ENCODE results near the gene PREX1. TPM values are rescaled to one million over a fixed set of nuclear protein-coding genes. Genes with fewer than 3 reads are reported as not detected.

The PREX1 gene
- total and polyA plus RNA-seq, 2 donors (not counting 3 experiments of a cell fraction or from before 2014, with no cell fraction given), result 51.3 to 72.9 TPM

- Histone ChIP-seq H3K79me2 (ENCODE audit: control insufficient read depth, insufficient read depth, low read length) (no peaks in the 10 kb centered on the region), H3K27me3 (ENCODE audit: control insufficient read depth in 2 of 2, insufficient read depth in 2 of 2, low read length in 2 of 2) (no peaks in the 10 kb centered on the region), H3K4me3 (replicated peaks in 1 of 3; ENCODE audit: insufficient read depth in 1 of 3, low read depth in 1 of 3, low read length in 3 of 3) (no peak overlapping the region), H2AFZ (ENCODE audit: low read depth, low read length) (no peak overlapping the region), H3K27ac (ENCODE audit: insufficient read depth, low read depth, low read length) (no peak overlapping the region), H3K9me3 (replicated peaks; ENCODE audit: control insufficient read depth, insufficient read depth, low read length) (no peaks in the 10 kb centered on the region), H3K4me1 (ENCODE audit: control insufficient read depth, extremely low read depth, insufficient read depth, low read length) (peaks cover 6% of the 10 kb centered on the region), H3K36me3 (ENCODE audit: control insufficient read depth in 2 of 2, extremely low read depth in 1 of 2, insufficient read depth in 2 of 2, low read length in 2 of 2) (peaks cover 0 to 51% of the 10 kb centered on the region in 2 experiments), H4K20me1 (replicated peaks; ENCODE audit: control insufficient read depth, extremely low read depth, insufficient read depth, low read length) (no peaks in the 10 kb centered on the region), H3K9me1 (replicated peaks; ENCODE audit: control insufficient read depth, extremely low read depth, insufficient read depth, low read length) (no peaks in the 10 kb centered on the region), H3K4me2 (ENCODE audit: insufficient read depth, low read length) (no peak overlapping the region), H3K9ac (replicated peaks; ENCODE audit: extremely low read depth, insufficient read depth, low read length) (no peak overlapping the region)
- dilution Hi-C loops (cut with MboI; ENCODE audit: extremely low pct_ligation_motif_present, low sequenced_read_pairs) (no loop called here), intact Hi-C loops (cut with micrococcal nuclease) (no loop called here)
- CTCF ChIA-PET, result interaction anchor here (1.2 to 2.1 kb wide), 2 partner anchors 9 to 951 kb away, joined by 3 to 11 read pairs; no protein-coding TSS in a partner anchor
- POLR2A ChIA-PET, result interaction anchor here (0.6 kb wide), 1 partner anchor 582 kb away, joined by 4 read pairs; no protein-coding TSS in a partner anchor
- no TSS peak for BruUV-seq (replicated peaks)
- DNase-seq (ENCODE audit: low read depth, low spot score) (no peak), FAIRE-seq (no peak)
- TF ChIP-seq EZH2 (IDR thresholded peaks at IDR 0.05; ENCODE audit: borderline replicate concordance, low read depth, low read length, severe bottlenecking) (no peak), JUN (IDR thresholded peaks at IDR 0.05; ENCODE audit: borderline replicate concordance, insufficient read depth, insufficient read length, low read depth) (no peak)
Observed at GRCh38 chr20:48629069-48629959, 198.5 kb downstream of the PREX1 start.

GRCh38 chr20:48627737-48628128, 200.1 kb downstream of the PREX1 start:
- Histone ChIP-seq H3K79me2 (ENCODE audit: control insufficient read depth, insufficient read depth, low read length) (no peaks in the 10 kb centered on the region), H3K4me1 (ENCODE audit: control insufficient read depth, extremely low read depth, insufficient read depth, low read length) (peaks cover 5% of the 10 kb centered on the region), H3K9me1 (replicated peaks; ENCODE audit: control insufficient read depth, extremely low read depth, insufficient read depth, low read length) (no peaks in the 10 kb centered on the region), H3K27ac (ENCODE audit: insufficient read depth, low read depth, low read length) (no peak overlapping the region), H3K27me3 (ENCODE audit: control insufficient read depth in 2 of 2, insufficient read depth in 2 of 2, low read length in 2 of 2) (no peaks in the 10 kb centered on the region), H3K9me3 (replicated peaks; ENCODE audit: control insufficient read depth, insufficient read depth, low read length) (no peaks in the 10 kb centered on the region), H3K4me2 (ENCODE audit: insufficient read depth, low read length) (no peak overlapping the region), H3K9ac (replicated peaks; ENCODE audit: extremely low read depth, insufficient read depth, low read length) (no peak overlapping the region), H3K36me3 (ENCODE audit: control insufficient read depth in 2 of 2, extremely low read depth in 1 of 2, insufficient read depth in 2 of 2, low read length in 2 of 2) (peaks cover 0 to 51% of the 10 kb centered on the region in 2 experiments), H3K4me3 (replicated peaks in 1 of 3; ENCODE audit: insufficient read depth in 1 of 3, low read depth in 1 of 3, low read length in 3 of 3) (no peak overlapping the region), H4K20me1 (replicated peaks; ENCODE audit: control insufficient read depth, extremely low read depth, insufficient read depth, low read length) (no peaks in the 10 kb centered on the region), H2AFZ (ENCODE audit: low read depth, low read length) (no peak overlapping the region)
- DNase-seq (ENCODE audit: low read depth, low spot score), result no peak
- POLR2A ChIA-PET, result no interaction called here
- TF ChIP-seq POLR2AphosphoS5 (IDR thresholded peaks at IDR 0.05; ENCODE audit: insufficient read depth, low read depth, low read length) (no peak), EZH2 (IDR thresholded peaks at IDR 0.05; ENCODE audit: borderline replicate concordance, low read depth, low read length, severe bottlenecking) (no peak), JUN (IDR thresholded peaks at IDR 0.05; ENCODE audit: borderline replicate concordance, insufficient read depth, insufficient read length, low read depth) (no peak), POLR2A (IDR thresholded peaks at IDR 0.05; ENCODE audit: low read depth, low read length) (no peak), FOS (IDR thresholded peaks at IDR 0.05; ENCODE audit: borderline replicate concordance, insufficient read depth, low read length) (no peak), GATA2 (IDR thresholded peaks at IDR 0.05; ENCODE audit: insufficient read depth, insufficient read length, low read depth, low read length) (no peak), CTCF (IDR thresholded peaks at IDR 0.05; ENCODE audit: extremely low read depth in 1 of 2, insufficient read depth in 1 of 2, low read depth in 1 of 2, low read length in 2 of 2) (no peak), MYC (IDR thresholded peaks at IDR 0.05; ENCODE audit: low read depth, low read length) (no peak), MAX (IDR thresholded peaks at IDR 0.05; ENCODE audit: insufficient read depth, insufficient read length) (no peak)
- intact Hi-C loops (cut with micrococcal nuclease) (no loop called here), dilution Hi-C loops (cut with MboI; ENCODE audit: extremely low pct_ligation_motif_present, low sequenced_read_pairs) (no loop called here)
- no TSS peak for BruUV-seq (replicated peaks)
- FAIRE-seq, result no peak
- CTCF ChIA-PET, result no interaction called here
